HG03558 (cell line): ENCODE data around the gene APP.

Source experiments
- ATAC-seq: cut with Tn5 transposase; IDR thresholded peaks from one replicate; pipeline ENCODE4 v1.9.1; 2021; ENCODE audit warnings: moderate number of reproducible peaks; ENCODE audit not compliant: unreplicated experiment; ENCODE audit errors: extremely low read depth

Gene APP

GRCh38 chr21:26072666-26073615 lies 97.6 kb downstream of the APP start:
- ATAC-seq, result no peak

- no peak for ATAC-seq
Measured at GRCh38 chr21:26070822-26071425, 99.6 kb downstream of the APP start.

GRCh38 chr21:26070121-26070520 lies 100.4 kb downstream of the APP start:
- no peak for ATAC-seq

- no peak for ATAC-seq
Measured at GRCh38 chr21:26068776-26069175, 101.8 kb downstream of the APP start.

GRCh38 chr21:26067836-26068594 lies 102.6 kb downstream of the APP start:
- no peak for ATAC-seq

GRCh38 chr21:26064506-26064905 lies 106.1 kb downstream of the APP start:
- ATAC-seq, result no peak

GRCh38 chr21:26061437-26061836 lies 109.1 kb downstream of the APP start:
- no peak for ATAC-seq

GRCh38 chr21:26060335-26061115 lies 110.0 kb downstream of the APP start:
- ATAC-seq, result no peak

- ATAC-seq, result no peak
Measured at GRCh38 chr21:26057477-26058170, 112.9 kb downstream of the APP start.

- ATAC-seq, result no peak
Measured at GRCh38 chr21:26055841-26056264, 114.7 kb downstream of the APP start.

GRCh38 chr21:26055010-26055409 lies 115.6 kb downstream of the APP start:
- ATAC-seq, result no peak

- ATAC-seq, result no peak
Measured at GRCh38 chr21:26052057-26052456, 118.5 kb downstream of the APP start.

GRCh38 chr21:26050857-26051256 lies 119.7 kb downstream of the APP start:
- no peak for ATAC-seq

GRCh38 chr21:26049803-26050202 lies 120.8 kb downstream of the APP start:
- no peak for ATAC-seq

- no peak for ATAC-seq
Measured at GRCh38 chr21:26047279-26047967, 123.1 kb downstream of the APP start.

GRCh38 chr21:26043891-26044290 lies 126.7 kb downstream of the APP start:
- no peak for ATAC-seq

GRCh38 chr21:26042181-26042876 lies 128.2 kb downstream of the APP start:
- no peak for ATAC-seq

- no peak for ATAC-seq
Measured at GRCh38 chr21:26041431-26042180, 129.0 kb downstream of the APP start.
